DOHH2 (cell line): ENCODE data around the gene SUSD4.

Source experiments
- H3F3A ChIP-seq: fragments of 200-600 bp; sonication (generic), shearing (Covaris generic); 2 replicates; pipeline ENCODE4 v1.6.0; 2016; ENCODE audit warnings: antibody characterized with exemption, mild to moderate bottlenecking; ENCODE audit not compliant: control insufficient read depth, insufficient read depth
- H3K27ac ChIP-seq: fragments of 200-600 bp; sonication (generic); 2 replicates; pipeline ENCODE4 v1.5.1; 2014; ENCODE audit warnings: low read depth, mild to moderate bottlenecking, low read length, moderate library complexity
- H3K27me3 ChIP-seq: fragments of 200-600 bp; sonication (generic); 2 replicates; pipeline ENCODE4 v1.6.1; 2014; ENCODE audit warnings: mild to moderate bottlenecking, low read length, mixed read lengths; ENCODE audit not compliant: control insufficient read depth
- H3K36me3 ChIP-seq: fragments of 200-600 bp; sonication (generic); 2 replicates; pipeline ENCODE4 v1.6.1; 2014; ENCODE audit warnings: mild to moderate bottlenecking, low read length, moderate library complexity, mixed read lengths; ENCODE audit not compliant: control insufficient read depth
- H3K4me1 ChIP-seq: fragments of 200-600 bp; sonication (generic); 2 replicates; pipeline ENCODE4 v1.6.1; 2014; ENCODE audit warnings: mild to moderate bottlenecking, low read length, mixed read lengths; ENCODE audit not compliant: control insufficient read depth
- H3K4me2 ChIP-seq: fragments of 200-600 bp; sonication (generic); 2 replicates; pipeline ENCODE4 v1.6.0; 2014; ENCODE audit warnings: mild to moderate bottlenecking, low read length, moderate library complexity
- H3K4me3 ChIP-seq: fragments of 200-600 bp; sonication (generic); 2 replicates; pipeline ENCODE4 v1.5.1; 2014; ENCODE audit warnings: mild to moderate bottlenecking, low read length, mixed read lengths
- H3K79me2 ChIP-seq: fragments of 200-600 bp; sonication (generic); 2 replicates; pipeline ENCODE4 v1.6.1; 2014; ENCODE audit warnings: mild to moderate bottlenecking, low read length, mixed read lengths; ENCODE audit not compliant: control insufficient read depth
- H3K9me2 ChIP-seq: fragments of 200-600 bp; sonication (generic); replicated peaks from 2 replicates; pipeline ENCODE4 v1.6.1; 2014; ENCODE audit warnings: mild to moderate bottlenecking, low read length, mixed read lengths; ENCODE audit not compliant: control insufficient read depth
- H3K9me3 ChIP-seq: fragments of 200-600 bp; sonication (generic); 2 replicates; pipeline ENCODE4 v1.6.1; 2014; ENCODE audit warnings: antibody characterized with exemption, low read length, mixed read lengths; ENCODE audit not compliant: control insufficient read depth, insufficient read depth
- H4K20me1 ChIP-seq: fragments of 200-600 bp; sonication (generic); 2 replicates; pipeline ENCODE4 v1.6.0; 2014; ENCODE audit warnings: low read depth, mild to moderate bottlenecking, antibody characterized with exemption, low read length, moderate library complexity; ENCODE audit not compliant: control insufficient read depth, insufficient read depth
- EZH2phosphoT487 ChIP-seq: fragments of 200-600 bp; sonication (generic); IDR thresholded peaks from 2 replicates; pipeline ENCODE4 v1.6.1; 2017; ENCODE audit warnings: borderline replicate concordance, mild to moderate bottlenecking, antibody characterized with exemption, low read length, moderate library complexity, mixed read lengths
- TF ChIP-seq, protein P1 (sequence below): fragments of 200-600 bp; sonication (generic); IDR thresholded peaks from one replicate; pipeline ENCODE4 v1.5.1; 2014; ENCODE audit warnings: antibody characterized with exemption, mild to moderate bottlenecking, low read depth, low read length; ENCODE audit not compliant: poor library complexity, severe bottlenecking

Gene SUSD4

DNA sequence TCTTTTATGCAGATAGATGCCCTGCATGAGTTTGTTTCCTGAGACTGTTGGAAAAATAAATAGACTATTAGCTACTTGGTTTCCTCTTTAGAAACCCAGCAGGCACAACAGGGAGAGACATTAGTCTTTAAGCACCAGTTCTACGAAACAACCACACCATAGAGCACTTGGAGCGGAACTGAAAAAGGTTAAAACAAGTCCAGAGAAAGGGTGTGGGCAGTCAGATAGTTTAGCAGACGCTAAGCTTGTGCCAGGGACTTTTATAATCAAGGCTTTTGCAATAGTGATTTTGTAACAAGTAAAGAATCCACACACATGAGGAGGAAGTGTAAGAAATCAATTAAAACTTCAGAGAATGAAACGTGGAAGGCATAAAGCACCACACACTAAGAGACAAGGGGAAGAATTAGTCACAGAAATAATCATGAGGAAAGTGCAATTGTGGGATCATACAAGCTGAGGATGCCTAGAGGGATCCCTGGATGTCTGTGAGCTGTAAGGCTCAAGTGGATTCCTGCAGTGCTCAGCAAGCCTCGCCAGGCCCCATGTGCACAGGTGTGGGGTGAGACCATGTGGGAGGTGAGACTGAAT, 183.2 kb downstream of the SUSD4 start:
- H3K4me3 ChIP-seq, result no peak overlapping the region
- no peaks in the 10 kb centered on the region for H3K9me2 ChIP-seq
- no peaks in the 10 kb centered on the region for H3K36me3 ChIP-seq
- no peak overlapping the region for H3K4me2 ChIP-seq
- no peaks in the 10 kb centered on the region for H3K79me2 ChIP-seq
- no peaks in the 10 kb centered on the region for H4K20me1 ChIP-seq
- no peaks in the 10 kb centered on the region for H3F3A ChIP-seq
- H3K9me3 ChIP-seq, result no peaks in the 10 kb centered on the region
- TF ChIP-seq EZH2phosphoT487, result no peak
- TF ChIP-seq, protein P1, sequence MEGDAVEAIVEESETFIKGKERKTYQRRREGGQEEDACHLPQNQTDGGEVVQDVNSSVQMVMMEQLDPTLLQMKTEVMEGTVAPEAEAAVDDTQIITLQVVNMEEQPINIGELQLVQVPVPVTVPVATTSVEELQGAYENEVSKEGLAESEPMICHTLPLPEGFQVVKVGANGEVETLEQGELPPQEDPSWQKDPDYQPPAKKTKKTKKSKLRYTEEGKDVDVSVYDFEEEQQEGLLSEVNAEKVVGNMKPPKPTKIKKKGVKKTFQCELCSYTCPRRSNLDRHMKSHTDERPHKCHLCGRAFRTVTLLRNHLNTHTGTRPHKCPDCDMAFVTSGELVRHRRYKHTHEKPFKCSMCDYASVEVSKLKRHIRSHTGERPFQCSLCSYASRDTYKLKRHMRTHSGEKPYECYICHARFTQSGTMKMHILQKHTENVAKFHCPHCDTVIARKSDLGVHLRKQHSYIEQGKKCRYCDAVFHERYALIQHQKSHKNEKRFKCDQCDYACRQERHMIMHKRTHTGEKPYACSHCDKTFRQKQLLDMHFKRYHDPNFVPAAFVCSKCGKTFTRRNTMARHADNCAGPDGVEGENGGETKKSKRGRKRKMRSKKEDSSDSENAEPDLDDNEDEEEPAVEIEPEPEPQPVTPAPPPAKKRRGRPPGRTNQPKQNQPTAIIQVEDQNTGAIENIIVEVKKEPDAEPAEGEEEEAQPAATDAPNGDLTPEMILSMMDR, result no peak
- H3K27ac ChIP-seq, result no peak overlapping the region
- H3K27me3 ChIP-seq, result 0 out of 2 replicates have a peak, but pooled peaks cover 3% of the 10 kb centered on the region
- no peaks in the 10 kb centered on the region for H3K4me1 ChIP-seq

DNA sequence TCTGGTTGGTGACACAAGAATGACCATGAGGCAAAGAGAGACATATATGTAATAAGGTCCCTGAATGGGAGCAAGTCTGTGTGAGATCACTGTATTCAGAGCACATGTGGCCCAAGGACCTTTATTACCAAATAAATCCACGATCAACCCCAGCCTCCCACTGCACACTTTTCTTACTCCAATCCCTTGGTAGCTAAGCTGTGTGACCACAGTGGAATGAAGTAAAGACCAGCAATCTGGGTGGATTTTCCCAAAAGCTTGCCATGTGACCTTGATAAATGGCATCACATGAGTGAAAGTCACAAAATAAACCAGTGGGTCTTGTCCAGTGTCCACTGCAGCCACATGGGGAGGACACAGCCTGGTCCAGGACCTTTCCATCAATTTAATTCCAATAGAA, 184.2 kb downstream of the SUSD4 start:
- H4K20me1 ChIP-seq, result no peaks in the 10 kb centered on the region
- no peak overlapping the region for H3K27ac ChIP-seq
- no peaks in the 10 kb centered on the region for H3K4me1 ChIP-seq
- TF ChIP-seq EZH2phosphoT487, result no peak
- TF ChIP-seq, protein P1, result no peak
- no peaks in the 10 kb centered on the region for H3K79me2 ChIP-seq
- H3K9me2 ChIP-seq, result no peaks in the 10 kb centered on the region
- H3K27me3 ChIP-seq, result 0 out of 2 replicates have a peak, but pooled peaks cover 3% of the 10 kb centered on the region
- no peak overlapping the region for H3K4me3 ChIP-seq
- H3F3A ChIP-seq, result no peaks in the 10 kb centered on the region
- no peaks in the 10 kb centered on the region for H3K36me3 ChIP-seq
- H3K4me2 ChIP-seq, result no peak overlapping the region
- no peaks in the 10 kb centered on the region for H3K9me3 ChIP-seq

DNA sequence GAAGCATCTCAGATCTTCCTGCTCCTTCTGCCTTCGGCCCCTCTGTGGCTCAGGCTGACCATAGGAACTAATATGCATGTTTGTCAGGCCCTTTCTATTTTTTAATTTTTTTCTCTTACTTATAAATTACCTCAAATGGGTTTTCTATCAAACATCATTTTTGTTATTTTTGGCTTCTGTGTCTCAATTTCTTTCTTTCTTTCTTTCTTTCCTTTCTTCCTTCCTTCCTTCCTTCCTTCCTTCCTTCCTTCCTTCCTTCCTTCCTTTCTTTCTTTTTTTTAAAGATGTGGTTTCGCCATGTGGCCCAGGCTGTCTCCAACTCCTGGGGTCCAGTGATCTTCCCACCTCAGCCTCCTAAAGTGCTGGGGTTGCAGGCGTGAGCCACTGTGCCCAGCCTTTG, 184.7 kb downstream of the SUSD4 start:
- Histone ChIP-seq H3F3A (no peaks in the 10 kb centered on the region), H3K79me2 (no peaks in the 10 kb centered on the region), H3K9me2 (no peaks in the 10 kb centered on the region), H4K20me1 (no peaks in the 10 kb centered on the region), H3K36me3 (no peaks in the 10 kb centered on the region), H3K4me2 (no peak overlapping the region), H3K4me1 (no peaks in the 10 kb centered on the region), H3K27me3 (0 out of 2 replicates have a peak, but pooled peaks cover 3% of the 10 kb centered on the region), H3K4me3 (no peak overlapping the region), H3K9me3 (no peaks in the 10 kb centered on the region), H3K27ac (no peak overlapping the region)
- no peak for TF ChIP-seq EZH2phosphoT487
- TF ChIP-seq, protein P1, result no peak

DNA sequence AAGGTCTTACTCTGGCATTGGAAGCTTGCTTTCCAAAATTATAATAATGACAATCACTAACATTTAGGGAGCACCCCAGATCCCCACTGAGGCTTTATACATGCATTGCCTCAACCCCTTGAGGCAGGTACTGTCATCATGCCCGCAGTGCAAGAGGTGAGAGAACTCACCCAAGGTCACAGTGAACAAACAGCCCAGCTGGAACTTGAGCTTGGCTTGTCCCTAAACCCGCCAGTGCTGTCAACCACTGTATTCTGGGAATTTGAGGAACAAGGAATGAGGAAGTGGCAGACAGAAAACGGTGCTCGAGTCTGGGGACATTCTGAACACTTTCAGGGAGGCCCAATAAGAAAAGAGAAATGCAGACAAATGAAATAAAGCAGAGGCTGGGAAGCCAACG, 186.3 kb downstream of the SUSD4 start:
- H3K4me1 ChIP-seq, result no peaks in the 10 kb centered on the region
- H3K4me2 ChIP-seq, result no peak overlapping the region
- H3F3A ChIP-seq, result no peaks in the 10 kb centered on the region
- no peaks in the 10 kb centered on the region for H4K20me1 ChIP-seq
- no peak overlapping the region for H3K27ac ChIP-seq
- TF ChIP-seq, protein P1, result no peak
- TF ChIP-seq EZH2phosphoT487, result no peak
- H3K36me3 ChIP-seq, result no peaks in the 10 kb centered on the region
- H3K27me3 ChIP-seq, result 0 out of 2 replicates have a peak, but pooled peaks cover 3% of the 10 kb centered on the region
- H3K9me3 ChIP-seq, result no peaks in the 10 kb centered on the region
- no peak overlapping the region for H3K4me3 ChIP-seq
- H3K79me2 ChIP-seq, result no peaks in the 10 kb centered on the region
- H3K9me2 ChIP-seq, result no peaks in the 10 kb centered on the region
